ENCODE results near the gene KIFAP3. TPM values are rescaled to one million over a fixed set of nuclear protein-coding genes. Genes with fewer than 3 reads are reported as not detected.

KIFAP3 gene
- total RNA-seq, 1 experiment from 2014 or later, result 20.0 TPM

GRCh38 chr1:170086399-170087032 is 12.0 kb upstream of the KIFAP3 start:
- DNase-seq (ENCODE audit: low read depth, low spot score) (no peak), ATAC-seq (no peak)
- ChIA-PET CTCF (no interaction called here), POLR2A (no interaction called here)
- Histone ChIP-seq H3K4me3 (ENCODE audit: low read depth in 2 of 2, low read length in 2 of 2) (no peak overlapping the region), H3K36me3 (ENCODE audit: control insufficient read depth, insufficient read depth, low read length) (no peaks in the 10 kb centered on the region), H3K27me3 (ENCODE audit: control insufficient read depth, insufficient read depth, low read length) (no peaks in the 10 kb centered on the region), H3K9me3 (ENCODE audit: control insufficient read depth, insufficient read depth, low read depth, low read length) (no peaks in the 10 kb centered on the region), H3K27ac (ENCODE audit: low read length) (no peak overlapping the region), H3K4me1 (ENCODE audit: control insufficient read depth, insufficient read depth, low read length) (no peaks in the 10 kb centered on the region)
- intact Hi-C loops (cut with micrococcal nuclease; ENCODE audit: unreplicated experiment), result no loop called here
- BruUV-seq (replicated peaks), result no TSS peak
- TF ChIP-seq SIN3A (IDR thresholded peaks at IDR 0.05; ENCODE audit: borderline replicate concordance, insufficient read depth, low read depth, low read length), result no peak
- TF ChIP-seq TCF7L2 (IDR thresholded peaks at IDR 0.05; ENCODE audit: low read depth, low read length), result no peak
- no peak for TF ChIP-seq POLR2AphosphoS5 (IDR thresholded peaks at IDR 0.05; ENCODE audit: low read depth, low read length)
- no peak for TF ChIP-seq CTCF (IDR thresholded peaks at IDR 0.05)
- TF ChIP-seq REST (IDR thresholded peaks at IDR 0.05; ENCODE audit: insufficient read depth in 1 of 2, low read depth in 2 of 2, low read length in 1 of 2), result no peak
- in situ Hi-C loops (cut with HindIII; ENCODE audit: low pct_unique_long_range_greater_than_20kb, low sequenced_read_pairs), result no loop called here

GRCh38 chr1:170085091-170085490 is 10.6 kb upstream of the KIFAP3 start:
- no peak overlapping the region for H3K4me3 ChIP-seq (ENCODE audit: low read depth in 2 of 2, low read length in 2 of 2)
- BruUV-seq (replicated peaks), result no TSS peak
- CTCF ChIA-PET, result no interaction called here
- TF ChIP-seq REST (IDR thresholded peaks at IDR 0.05; ENCODE audit: insufficient read depth in 1 of 2, low read depth in 2 of 2, low read length in 1 of 2) (no peak), TCF7L2 (IDR thresholded peaks at IDR 0.05; ENCODE audit: low read depth, low read length) (no peak), CTCF (IDR thresholded peaks at IDR 0.05) (no peak), POLR2AphosphoS5 (IDR thresholded peaks at IDR 0.05; ENCODE audit: low read depth, low read length) (no peak), SIN3A (IDR thresholded peaks at IDR 0.05; ENCODE audit: borderline replicate concordance, insufficient read depth, low read depth, low read length) (no peak)
- POLR2A ChIA-PET, result no interaction called here
- ATAC-seq, result no peak
- H3K27ac ChIP-seq (ENCODE audit: low read length), result no peak overlapping the region
- no peaks in the 10 kb centered on the region for H3K36me3 ChIP-seq (ENCODE audit: control insufficient read depth, insufficient read depth, low read length)
- in situ Hi-C loops (cut with HindIII; ENCODE audit: low pct_unique_long_range_greater_than_20kb, low sequenced_read_pairs) (no loop called here), intact Hi-C loops (cut with micrococcal nuclease; ENCODE audit: unreplicated experiment) (no loop called here)
- DNase-seq (ENCODE audit: low read depth, low spot score), result no peak
- H3K27me3 ChIP-seq (ENCODE audit: control insufficient read depth, insufficient read depth, low read length), result no peaks in the 10 kb centered on the region
- H3K4me1 ChIP-seq (ENCODE audit: control insufficient read depth, insufficient read depth, low read length), result no peaks in the 10 kb centered on the region
- no peaks in the 10 kb centered on the region for H3K9me3 ChIP-seq (ENCODE audit: control insufficient read depth, insufficient read depth, low read depth, low read length)
